Measurements from ENCODE around the gene OAS3. TPM values are rescaled to one million over a fixed set of nuclear protein-coding genes. Genes with fewer than 3 reads are reported as not detected.

The OAS3 gene
- total and polyA plus RNA-seq, 4 donors = 3.8 to 9.5 (median 5.4) TPM

GRCh38 chr12:112974904-112975303 lies 36.6 kb downstream of the OAS3 start:
- no peak overlapping the region for H3K27ac ChIP-seq (ENCODE audit: low read depth in 1 of 2, low read length in 2 of 2)
- H3K4me3 ChIP-seq (ENCODE audit: low read depth in 1 of 3, low read length in 3 of 3) = no peak overlapping the region
- peaks cover 0 to 15% (median 13%) of the 10 kb centered on the region in 4 donors for H3K4me1 ChIP-seq (ENCODE audit: control insufficient read depth in 4 of 4, insufficient read depth in 4 of 4, low read length in 3 of 4)
- TF ChIP-seq TAF1 (conservative IDR thresholded peaks at IDR 0.05) (no peak), REST (IDR thresholded peaks at IDR 0.05) (no peak), FOXA1 (IDR thresholded peaks at IDR 0.05) (no peak), NR2F2 (IDR thresholded peaks at IDR 0.05) (no peak), FOXA2 (IDR thresholded peaks at IDR 0.05) (no peak), HNF4A (conservative IDR thresholded peaks at IDR 0.05) (no peak), SP1 (IDR thresholded peaks at IDR 0.05) (no peak), ZBTB33 (IDR thresholded peaks at IDR 0.05) (no peak), CTCF (IDR thresholded peaks at IDR 0.05; ENCODE audit: low read depth, low read length, missing input control) (no peak), MAX (IDR thresholded peaks at IDR 0.05) (no peak), EGR1 (IDR thresholded peaks at IDR 0.05; ENCODE audit: low read depth in 2 of 2) (no peak), HNF4G (IDR thresholded peaks at IDR 0.05) (no peak), RXRA (IDR thresholded peaks at IDR 0.05) (no peak), GABPA (IDR thresholded peaks at IDR 0.05 in 1 of 2, conservative IDR thresholded peaks at IDR 0.05 in 1 of 2) (no peak), RAD21 (IDR thresholded peaks at IDR 0.05) (no peak), YY1 (IDR thresholded peaks at IDR 0.05) (no peak), ATF3 (IDR thresholded peaks at IDR 0.05) (no peak), JUND (IDR thresholded peaks at IDR 0.05) (no peak)
- peaks cover 0 to under 1% (median 0%) of the 10 kb centered on the region in 4 donors for H3K36me3 ChIP-seq (ENCODE audit: control insufficient read depth in 4 of 4, insufficient read depth in 3 of 4, low read depth in 1 of 4, low read length in 3 of 4)
- H3K9ac ChIP-seq (ENCODE audit: low read depth in 1 of 2, low read length in 2 of 2) = no peak overlapping the region
- no peaks in the 10 kb centered on the region for H3K9me3 ChIP-seq (ENCODE audit: control insufficient read depth in 4 of 4, low read length in 3 of 4)
- DNase-seq (ENCODE audit: low spot score) = no peak
- no peaks in the 10 kb centered on the region for H3K27me3 ChIP-seq (ENCODE audit: control insufficient read depth in 4 of 4, insufficient read depth in 4 of 4, low read length in 3 of 4)
- 89% methylated on average over 7 of the region's 7 CpGs for WGBS
